NCI-H524 treated with DMSO at 0.1 percent for 48 hours (cell line): ENCODE measurements around the gene NYAP2.

Source experiments
- DNase-seq: peaks from one replicate; lab custom pipeline; 2025; lab: John Stamatoyannopoulos, UW

The NYAP2 gene

GRCh38 chr2:225484751-225485150 is 85.2 kb downstream of the NYAP2 start:
- DNase-seq: no peak

- no peak for DNase-seq
Observed at GRCh38 chr2:225486236-225486635, 86.7 kb downstream of the NYAP2 start.

GRCh38 chr2:225487878-225488416 is 88.4 kb downstream of the NYAP2 start:
- no peak for DNase-seq

- DNase-seq: no peak
Observed at GRCh38 chr2:225488743-225489142, 89.2 kb downstream of the NYAP2 start.

GRCh38 chr2:225493420-225494099 is 94.0 kb downstream of the NYAP2 start:
- DNase-seq: no peak

GRCh38 chr2:225494100-225494459 is 94.6 kb downstream of the NYAP2 start:
- DNase-seq: no peak

GRCh38 chr2:225495706-225496105 is 96.2 kb downstream of the NYAP2 start:
- no peak for DNase-seq

GRCh38 chr2:225496568-225496967 is 97.1 kb downstream of the NYAP2 start:
- DNase-seq: no peak

GRCh38 chr2:225497166-225497565 is 97.7 kb downstream of the NYAP2 start:
- DNase-seq: no peak

GRCh38 chr2:225501022-225501421 is 101.5 kb downstream of the NYAP2 start:
- DNase-seq: no peak

- DNase-seq: no peak
Observed at GRCh38 chr2:225502971-225503370, 103.5 kb downstream of the NYAP2 start.

- no peak for DNase-seq
Observed at GRCh38 chr2:225510796-225511195, 111.3 kb downstream of the NYAP2 start.

- no peak for DNase-seq
Observed at GRCh38 chr2:225512469-225512868, 113.0 kb downstream of the NYAP2 start.

- DNase-seq: no peak
Observed at GRCh38 chr2:225512876-225513540, 113.5 kb downstream of the NYAP2 start.

GRCh38 chr2:225515033-225515432 is 115.5 kb downstream of the NYAP2 start:
- no peak for DNase-seq

GRCh38 chr2:225526760-225527390 is 127.4 kb downstream of the NYAP2 start:
- DNase-seq: no peak

GRCh38 chr2:225531559-225531958 is 132.0 kb downstream of the NYAP2 start:
- no peak for DNase-seq

GRCh38 chr2:225532096-225532495 is 132.6 kb downstream of the NYAP2 start:
- DNase-seq: no peak

- DNase-seq: no peak
Observed at GRCh38 chr2:225534037-225534436, 134.5 kb downstream of the NYAP2 start.

- no peak for DNase-seq
Observed at GRCh38 chr2:225534697-225535096, 135.2 kb downstream of the NYAP2 start.

- DNase-seq: no peak
Observed at GRCh38 chr2:225536036-225536435, 136.5 kb downstream of the NYAP2 start.

GRCh38 chr2:225543626-225544025 is 144.1 kb downstream of the NYAP2 start:
- DNase-seq: no peak

- DNase-seq: no peak
Observed at GRCh38 chr2:225556461-225556860, 157.0 kb downstream of the NYAP2 start.
